Measurements from ENCODE around the gene ZNF311. TPM values are rescaled to one million over a fixed set of nuclear protein-coding genes. Genes with fewer than 3 reads are reported as not detected.

Gene ZNF311
- 1 to 10 TPM; 1.5 to 2.0 TPM for total RNA-seq
- long read RNA-seq = 0 reads

- ATAC-seq (peak; percentile 98), DNase-seq (peak; percentile 55 to 62)
- intact Hi-C loops (cut with DNase I, micrococcal nuclease) = no loop called here
Measured at GRCh38 chr6:29005183-29005885, at the start of gene ZNF311. Gene ZNF311 (minus strand): TSS chr6:29005315. CDS start chr6:29003954, 1,361 bp downstream.

GRCh38 chr6:29051680-29052079, 46.6 kb upstream of the ZNF311 start:
- no peak for DNase-seq
- ATAC-seq = no peak
- intact Hi-C loops (cut with DNase I, micrococcal nuclease) = no loop called here

- intact Hi-C loops (cut with DNase I, micrococcal nuclease) = no loop called here
- no peak for ATAC-seq
- no peak for DNase-seq
Measured at GRCh38 chr6:29045075-29045474, 40.0 kb upstream of the ZNF311 start, which contains the start of gene OR2W1. Gene OR2W1 (minus strand): TSS chr6:29045175. CDS start chr6:29045175, 0 bp downstream.

- intact Hi-C loops (cut with DNase I, micrococcal nuclease) = no loop called here
- DNase-seq (no peak), ATAC-seq (no peak)
Measured at GRCh38 chr6:29035951-29036350, 30.8 kb upstream of the ZNF311 start.

- ATAC-seq (no peak), DNase-seq (no peak)
- intact Hi-C loops (cut with DNase I, micrococcal nuclease) = no loop called here
Measured at GRCh38 chr6:29028821-29029220, 23.7 kb upstream of the ZNF311 start.

- no peak for DNase-seq
- intact Hi-C loops (cut with DNase I, micrococcal nuclease) = no loop called here
- ATAC-seq = no peak
Measured at GRCh38 chr6:29025927-29026585, 20.9 kb upstream of the ZNF311 start.

GRCh38 chr6:29021434-29021833, 16.3 kb upstream of the ZNF311 start:
- intact Hi-C loops (cut with DNase I, micrococcal nuclease) = no loop called here
- ATAC-seq (no peak), DNase-seq (no peak)

GRCh38 chr6:29019629-29020028, 14.5 kb upstream of the ZNF311 start:
- ATAC-seq (no peak), DNase-seq (no peak)
- intact Hi-C loops (cut with DNase I, micrococcal nuclease) = loop anchor here in 1 of 2 donors (10.0 kb wide), 2 partner anchors 185 to 335 kb away; no protein-coding TSS in a partner anchor

GRCh38 chr6:29017428-29017802, 12.3 kb upstream of the ZNF311 start:
- intact Hi-C loops (cut with DNase I, micrococcal nuclease) = loop anchor here in 1 of 2 donors (10.0 kb wide), 2 partner anchors 183 to 333 kb away; no protein-coding TSS in a partner anchor
- DNase-seq (no peak), ATAC-seq (no peak)

GRCh38 chr6:29016559-29017427, 11.7 kb upstream of the ZNF311 start:
- intact Hi-C loops (cut with DNase I, micrococcal nuclease) = loop anchor here in 1 of 2 donors (10.0 kb wide), 2 partner anchors 182 to 332 kb away; no protein-coding TSS in a partner anchor

GRCh38 chr6:29014729-29015608, 9.9 kb upstream of the ZNF311 start:
- DNase-seq = no peak
- no peak for ATAC-seq

More at GRCh38 chr6:29016559-29017427, 11.7 kb upstream of the ZNF311 start:
- DNase-seq = peak; percentile 68 to 89
- peak; percentile 96 for ATAC-seq

GRCh38 chr6:29011276-29011734, 6.2 kb upstream of the ZNF311 start:
- DNase-seq (peak; percentile 28 to 33), ATAC-seq (peak; percentile 55)
- intact Hi-C loops (cut with DNase I, micrococcal nuclease) = loop anchor here (5.0 to 10.0 kb wide), 4 partner anchors 174 to 327 kb away; no protein-coding TSS in a partner anchor

More at GRCh38 chr6:29014729-29015608, 9.9 kb upstream of the ZNF311 start:
- intact Hi-C loops (cut with DNase I, micrococcal nuclease) = loop anchor here (5.0 to 10.0 kb wide), 4 partner anchors 178 to 330 kb away; no protein-coding TSS in a partner anchor

GRCh38 chr6:29009358-29009757, 4.2 kb upstream of the ZNF311 start:
- peak; percentile 56 for ATAC-seq
- intact Hi-C loops (cut with DNase I, micrococcal nuclease) = no loop called here
- no peak for DNase-seq

- DNase-seq (no peak), ATAC-seq (no peak)
- intact Hi-C loops (cut with DNase I, micrococcal nuclease) = no loop called here
Measured at GRCh38 chr6:29008089-29008488, 3.0 kb upstream of the ZNF311 start.

- ATAC-seq = no peak
- intact Hi-C loops (cut with DNase I, micrococcal nuclease) = no loop called here
- no peak for DNase-seq
Measured at GRCh38 chr6:28996844-28997510, 8.1 kb downstream of the ZNF311 start.

- no peak for ATAC-seq
- intact Hi-C loops (cut with DNase I, micrococcal nuclease) = no loop called here
- DNase-seq = no peak
Measured at GRCh38 chr6:28995093-28995650, 9.9 kb downstream of the ZNF311 start.

All from left colon (tissue), 2 donors.